ENCODE results near the gene HAVCR2.

DNA sequence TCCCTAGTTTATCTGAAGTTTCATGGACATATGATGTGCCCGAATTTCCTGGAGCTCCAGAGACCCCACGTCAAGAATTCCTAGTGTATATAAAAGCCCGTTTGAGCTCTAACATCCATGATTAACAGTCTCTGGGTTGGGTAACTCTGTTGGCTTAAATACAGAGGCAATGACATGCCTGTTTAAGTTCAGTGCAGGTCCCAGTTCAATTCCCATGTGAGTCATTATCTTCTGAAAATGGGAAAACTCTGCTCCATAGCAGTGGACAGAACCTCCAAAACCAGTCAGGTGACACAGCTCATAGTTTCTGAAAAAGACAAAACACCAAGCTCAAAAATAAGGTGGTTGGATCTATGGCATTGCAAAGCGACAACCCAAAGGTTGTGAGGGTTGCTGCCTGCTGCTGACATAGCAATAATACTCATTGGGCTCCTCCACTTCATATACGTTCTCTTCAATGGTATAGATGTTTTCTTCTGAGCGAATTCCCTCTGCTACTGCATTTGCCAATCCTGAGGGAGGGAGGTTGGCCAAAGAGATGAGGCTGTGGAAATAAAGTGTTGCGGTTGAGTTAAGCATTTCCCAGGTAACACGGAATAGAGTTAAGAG, 22.0 kb downstream of the HAVCR2 start:
- TF ChIP-seq POLR2A (IDR thresholded peaks at IDR 0.05) (no peak), CTCF (IDR thresholded peaks at IDR 0.05) (no peak)
